ENCODE measurements around the gene ZNF786. TPM values are rescaled to one million over a fixed set of nuclear protein-coding genes. Genes with fewer than 3 reads are reported as not detected.

The ZNF786 gene
- total and polyA plus RNA-seq, 9 of the 15 experiments (the other 6 are each of a cell fraction or from before 2014, with no cell fraction given), result 0.31 to 5.4 (median 3.0) TPM

- no peak for TF ChIP-seq NR4A1 (CRISPR knock-in tag; IDR thresholded peaks at IDR 0.05)
- TF ChIP-seq NR4A1 (tag; IDR thresholded peaks at IDR 0.05), result peak; percentile 38; the same call in 1 of the 2 replicates
- TF ChIP-seq ZNF717 (CRISPR knock-in tag; IDR thresholded peaks at IDR 0.05), result no peak
- TF ChIP-seq ETS2 (tag; IDR thresholded peaks at IDR 0.05; ENCODE audit: borderline replicate concordance, poor library complexity, severe bottlenecking), result no peak
- TF ChIP-seq, protein P1, sequence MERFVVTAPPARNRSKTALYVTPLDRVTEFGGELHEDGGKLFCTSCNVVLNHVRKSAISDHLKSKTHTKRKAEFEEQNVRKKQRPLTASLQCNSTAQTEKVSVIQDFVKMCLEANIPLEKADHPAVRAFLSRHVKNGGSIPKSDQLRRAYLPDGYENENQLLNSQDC (CRISPR knock-in tag; IDR thresholded peaks at IDR 0.05), result no peak
- no peak for TF ChIP-seq ZNF584 (CRISPR knock-in tag; IDR thresholded peaks at IDR 0.05; ENCODE audit: low read depth)
- no peak for TF ChIP-seq TEAD2 (tag; IDR thresholded peaks at IDR 0.05)
- TF ChIP-seq ZNF217 (CRISPR knock-in tag; IDR thresholded peaks at IDR 0.05), result no peak
- no peak for TF ChIP-seq LCOR (CRISPR knock-in tag; IDR thresholded peaks at IDR 0.05)
- no peak for TF ChIP-seq ZNF830 (CRISPR knock-in tag; IDR thresholded peaks at IDR 0.05)
- peak; percentile 99 for TF ChIP-seq CHD1 (IDR thresholded peaks at IDR 0.05; ENCODE audit: low read length)
- TF ChIP-seq, protein P2, sequence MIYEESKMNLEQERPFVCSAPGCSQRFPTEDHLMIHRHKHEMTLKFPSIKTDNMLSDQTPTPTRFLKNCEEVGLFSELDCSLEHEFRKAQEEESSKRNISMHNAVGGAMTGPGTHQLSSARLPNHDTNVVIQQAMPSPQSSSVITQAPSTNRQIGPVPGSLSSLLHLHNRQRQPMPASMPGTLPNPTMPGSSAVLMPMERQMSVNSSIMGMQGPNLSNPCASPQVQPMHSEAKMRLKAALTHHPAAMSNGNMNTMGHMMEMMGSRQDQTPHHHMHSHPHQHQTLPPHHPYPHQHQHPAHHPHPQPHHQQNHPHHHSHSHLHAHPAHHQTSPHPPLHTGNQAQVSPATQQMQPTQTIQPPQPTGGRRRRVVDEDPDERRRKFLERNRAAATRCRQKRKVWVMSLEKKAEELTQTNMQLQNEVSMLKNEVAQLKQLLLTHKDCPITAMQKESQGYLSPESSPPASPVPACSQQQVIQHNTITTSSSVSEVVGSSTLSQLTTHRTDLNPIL (CRISPR knock-in tag; IDR thresholded peaks at IDR 0.05), result no peak
- TF ChIP-seq NFATC3 (IDR thresholded peaks at IDR 0.05), result no peak
- TF ChIP-seq SRSF1 (IDR thresholded peaks at IDR 0.05; ENCODE audit: low read depth, low read length), result no peak
- no peak for TF ChIP-seq RNF2 (IDR thresholded peaks at IDR 0.05)
- TF ChIP-seq RBM14 (IDR thresholded peaks at IDR 0.05; ENCODE audit: borderline replicate concordance, insufficient read depth, low read depth, low read length), result 0 out of 2 replicates have a peak, but pooled peaks have one; percentile 89
- TF ChIP-seq TOE1 (IDR thresholded peaks at IDR 0.05; ENCODE audit: borderline replicate concordance), result no peak
- no peak for TF ChIP-seq TOE1 (CRISPR knock-in tag; IDR thresholded peaks at IDR 0.05; ENCODE audit: borderline replicate concordance, low read depth)
- TF ChIP-seq, protein P3, sequence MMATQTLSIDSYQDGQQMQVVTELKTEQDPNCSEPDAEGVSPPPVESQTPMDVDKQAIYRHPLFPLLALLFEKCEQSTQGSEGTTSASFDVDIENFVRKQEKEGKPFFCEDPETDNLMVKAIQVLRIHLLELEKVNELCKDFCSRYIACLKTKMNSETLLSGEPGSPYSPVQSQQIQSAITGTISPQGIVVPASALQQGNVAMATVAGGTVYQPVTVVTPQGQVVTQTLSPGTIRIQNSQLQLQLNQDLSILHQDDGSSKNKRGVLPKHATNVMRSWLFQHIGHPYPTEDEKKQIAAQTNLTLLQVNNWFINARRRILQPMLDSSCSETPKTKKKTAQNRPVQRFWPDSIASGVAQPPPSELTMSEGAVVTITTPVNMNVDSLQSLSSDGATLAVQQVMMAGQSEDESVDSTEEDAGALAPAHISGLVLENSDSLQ (IDR thresholded peaks at IDR 0.05), result no peak
- TF ChIP-seq POU5F1 (IDR thresholded peaks at IDR 0.05; ENCODE audit: borderline replicate concordance, low read depth, low read length, partially characterized antibody), result no peak
- TF ChIP-seq NRF1 (conservative IDR thresholded peaks at IDR 0.05 in 1 of 2, IDR thresholded peaks at IDR 0.05 in 1 of 2), result no peak
- no peak for TF ChIP-seq GABPA (tag; conservative IDR thresholded peaks at IDR 0.05; ENCODE audit: low read depth)
- TF ChIP-seq SNRNP70 (optimal IDR thresholded peaks at IDR 0.05; ENCODE audit: low read depth, low read length), result no peak
- no peak for TF ChIP-seq ARHGAP35 (IDR thresholded peaks at IDR 0.05; ENCODE audit: partially characterized antibody)
- TF ChIP-seq GATAD2B (IDR thresholded peaks at IDR 0.05; ENCODE audit: borderline replicate concordance), result peak; percentile 90
- no peak for TF ChIP-seq HNRNPH1 (optimal IDR thresholded peaks at IDR 0.05; ENCODE audit: low read depth, low read length)
- no peak for TF ChIP-seq SIX5 (IDR thresholded peaks at IDR 0.05; ENCODE audit: borderline replicate concordance in 1 of 2, insufficient read depth in 1 of 2, low read depth in 1 of 2, low read length in 2 of 2)
- TF ChIP-seq ZEB2 (IDR thresholded peaks at IDR 0.05), result no peak
Measured at GRCh38 chr7:149027611-149028345, 62.7 kb downstream of the ZNF786 start (continued).
